ENCODE data around the gene C18orf32.

GRCh38 chr18:49481317-49481716, 5.7 kb downstream of the C18orf32 start:
- TF ChIP-seq EZH2phosphoT487 (IDR thresholded peaks at IDR 0.05; ENCODE audit: borderline replicate concordance, low read length) (no peak), CTCF (IDR thresholded peaks at IDR 0.05; ENCODE audit: low read depth, low read length, poor library complexity, severe bottlenecking) (no peak)

Data from DOHH2 (cell line).